Cardiac fibroblast (primary cell): ENCODE results near the gene NBPF1.
"Not testable (repeated sequence)": the region's sequence is repeated elsewhere in the genome, so short reads cannot be mapped to it uniquely, and the experiment has no call there.

Source experiments
- DNase-seq, 2 donors: peaks; one replicate each; pipeline versions ENCODE4 v3.0.0 to v3.0.0-alpha.2; 2010; ENCODE audit warnings: low read depth in 2 of 2
- H3K4me3 ChIP-seq, 2 donors: replicated peaks in 1 of 2; 1 replicate in 1 of 2; 2 replicates in 1 of 2; pipeline ENCODE4 v1.5.1; 2011; ENCODE audit warnings: low read depth in 2 of 2, low read length in 2 of 2, mild to moderate bottlenecking in 2 of 2, moderate library complexity in 1 of 2
- TF ChIP-seq, protein P1 (sequence below): IDR thresholded peaks from one replicate; pipeline ENCODE4 v1.5.1; 2011; ENCODE audit warnings: low read depth, mild to moderate bottlenecking, low read length, inconsistent platforms

Gene NBPF1

DNA sequence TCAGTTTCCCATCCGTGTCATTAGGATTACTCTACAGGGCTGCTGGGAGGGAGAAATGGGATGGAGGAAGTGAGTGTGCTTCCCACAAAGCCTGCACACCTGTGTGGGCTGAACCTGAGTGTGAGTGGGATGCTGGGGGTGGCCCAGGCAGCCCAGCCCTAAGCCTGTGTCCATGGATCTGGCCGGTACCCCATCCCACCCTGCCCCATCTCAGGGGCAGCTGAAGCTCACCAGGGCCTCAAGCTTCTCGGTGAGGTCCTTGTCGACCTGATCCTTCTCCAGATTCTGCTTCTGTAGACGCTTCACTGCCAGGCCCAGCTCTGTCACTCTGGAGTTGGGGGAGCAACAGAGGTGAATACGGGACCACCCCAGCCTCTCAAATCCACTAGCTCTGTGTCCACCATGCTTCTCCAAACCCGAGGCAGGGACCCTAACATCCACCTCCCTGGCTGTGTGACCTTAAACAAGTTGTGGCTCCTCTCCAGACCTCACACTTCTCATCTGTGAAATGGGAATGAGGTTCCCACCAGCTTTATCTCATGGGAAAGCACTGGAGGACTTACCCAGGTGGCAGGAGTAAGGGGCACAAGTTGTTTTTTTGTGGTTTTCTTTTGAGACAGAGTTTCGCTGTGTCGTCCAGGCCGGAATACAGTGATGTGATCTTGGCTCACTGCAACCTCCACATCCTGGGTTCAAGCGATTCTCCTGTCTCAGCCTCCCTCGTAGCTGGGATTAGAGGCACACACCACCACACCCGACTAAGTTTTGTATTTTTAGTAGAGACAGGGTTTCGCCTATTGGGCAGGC, 18.9 kb upstream of the NBPF1 start:
- DNase-seq, H3K4me3 ChIP-seq: not testable (repeated sequence)

GRCh38 chr1:16631248-16632043, 18.1 kb upstream of the NBPF1 start:
- TF ChIP-seq, protein P1, sequence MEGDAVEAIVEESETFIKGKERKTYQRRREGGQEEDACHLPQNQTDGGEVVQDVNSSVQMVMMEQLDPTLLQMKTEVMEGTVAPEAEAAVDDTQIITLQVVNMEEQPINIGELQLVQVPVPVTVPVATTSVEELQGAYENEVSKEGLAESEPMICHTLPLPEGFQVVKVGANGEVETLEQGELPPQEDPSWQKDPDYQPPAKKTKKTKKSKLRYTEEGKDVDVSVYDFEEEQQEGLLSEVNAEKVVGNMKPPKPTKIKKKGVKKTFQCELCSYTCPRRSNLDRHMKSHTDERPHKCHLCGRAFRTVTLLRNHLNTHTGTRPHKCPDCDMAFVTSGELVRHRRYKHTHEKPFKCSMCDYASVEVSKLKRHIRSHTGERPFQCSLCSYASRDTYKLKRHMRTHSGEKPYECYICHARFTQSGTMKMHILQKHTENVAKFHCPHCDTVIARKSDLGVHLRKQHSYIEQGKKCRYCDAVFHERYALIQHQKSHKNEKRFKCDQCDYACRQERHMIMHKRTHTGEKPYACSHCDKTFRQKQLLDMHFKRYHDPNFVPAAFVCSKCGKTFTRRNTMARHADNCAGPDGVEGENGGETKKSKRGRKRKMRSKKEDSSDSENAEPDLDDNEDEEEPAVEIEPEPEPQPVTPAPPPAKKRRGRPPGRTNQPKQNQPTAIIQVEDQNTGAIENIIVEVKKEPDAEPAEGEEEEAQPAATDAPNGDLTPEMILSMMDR = no peak
- H3K4me3 ChIP-seq = no peak overlapping the region
- DNase-seq = no peak

- H3K4me3 ChIP-seq = no peak overlapping the region
- no peak for DNase-seq
- TF ChIP-seq, protein P1 = no peak
Measured at GRCh38 chr1:16630661-16631247, 17.4 kb upstream of the NBPF1 start.

DNA sequence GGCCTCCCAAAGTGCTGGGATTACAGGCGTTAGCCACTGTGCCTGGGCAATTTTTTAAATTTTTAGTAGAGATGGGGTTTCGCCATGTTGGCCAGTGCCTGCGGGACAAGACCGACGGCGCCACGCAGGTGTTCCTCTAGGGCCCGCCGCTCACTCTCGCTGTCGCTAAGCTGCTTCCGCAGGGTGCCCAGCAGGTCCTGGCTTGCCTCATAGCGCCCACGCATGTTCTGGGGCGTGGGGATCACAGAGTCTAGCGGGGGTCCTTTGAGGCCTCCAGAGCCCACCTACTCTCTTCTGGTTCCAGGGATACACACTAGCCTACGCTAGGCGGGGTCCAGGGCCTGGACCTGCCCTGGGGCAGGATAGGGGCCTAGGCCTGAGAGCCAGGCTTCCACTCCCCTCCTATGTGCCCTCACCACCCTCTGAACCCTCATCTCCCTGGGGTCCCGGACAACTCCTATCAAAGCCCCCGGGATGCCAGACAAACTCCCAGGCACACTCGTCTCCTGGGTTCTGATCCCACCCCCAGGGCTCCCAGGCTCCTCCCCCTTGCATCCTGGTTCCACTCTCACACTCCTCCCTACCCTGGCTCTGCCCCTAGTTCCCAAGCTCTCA, 16.7 kb upstream of the NBPF1 start:
- not testable (repeated sequence) for H3K4me3 ChIP-seq, DNase-seq

DNA sequence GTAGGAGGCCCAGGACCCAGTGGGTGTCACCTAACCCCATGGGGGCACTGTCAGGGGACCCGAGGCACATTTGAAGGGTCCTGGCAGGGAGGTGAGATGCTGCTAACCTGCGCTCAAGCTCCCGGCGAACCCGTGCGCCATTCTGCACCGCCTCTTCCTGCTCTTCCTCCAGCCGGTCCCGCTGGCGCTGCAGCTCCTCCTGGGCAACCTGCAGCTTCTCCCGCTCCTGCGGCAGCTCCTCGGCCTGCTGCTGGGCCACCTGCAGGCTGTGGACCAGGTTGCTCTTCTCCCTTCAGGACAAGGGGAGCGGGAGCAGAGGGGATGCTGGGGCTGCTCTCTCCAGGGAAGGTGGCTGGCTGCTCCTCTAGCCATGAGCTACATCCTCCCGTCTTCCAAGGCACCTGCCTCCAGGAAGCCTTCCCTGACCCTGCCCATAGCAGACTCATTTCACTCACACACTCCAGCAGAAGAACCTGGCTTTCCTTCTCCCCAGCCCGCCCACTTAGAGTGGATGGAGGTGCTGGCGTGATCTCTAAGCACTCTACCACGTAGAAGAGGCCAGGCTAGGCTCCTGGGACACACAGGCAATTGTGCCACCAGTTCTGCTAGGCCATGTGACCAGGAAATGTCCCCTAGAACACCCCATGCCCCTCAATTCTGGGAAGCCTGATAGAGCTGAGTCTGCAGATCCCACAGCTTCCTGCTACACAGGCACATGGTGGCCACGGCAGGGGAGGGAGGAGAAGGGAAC, 15.2 kb upstream of the NBPF1 start:
- no peak overlapping the region for H3K4me3 ChIP-seq
- no peak for DNase-seq
- TF ChIP-seq, protein P1 = no peak

DNA sequence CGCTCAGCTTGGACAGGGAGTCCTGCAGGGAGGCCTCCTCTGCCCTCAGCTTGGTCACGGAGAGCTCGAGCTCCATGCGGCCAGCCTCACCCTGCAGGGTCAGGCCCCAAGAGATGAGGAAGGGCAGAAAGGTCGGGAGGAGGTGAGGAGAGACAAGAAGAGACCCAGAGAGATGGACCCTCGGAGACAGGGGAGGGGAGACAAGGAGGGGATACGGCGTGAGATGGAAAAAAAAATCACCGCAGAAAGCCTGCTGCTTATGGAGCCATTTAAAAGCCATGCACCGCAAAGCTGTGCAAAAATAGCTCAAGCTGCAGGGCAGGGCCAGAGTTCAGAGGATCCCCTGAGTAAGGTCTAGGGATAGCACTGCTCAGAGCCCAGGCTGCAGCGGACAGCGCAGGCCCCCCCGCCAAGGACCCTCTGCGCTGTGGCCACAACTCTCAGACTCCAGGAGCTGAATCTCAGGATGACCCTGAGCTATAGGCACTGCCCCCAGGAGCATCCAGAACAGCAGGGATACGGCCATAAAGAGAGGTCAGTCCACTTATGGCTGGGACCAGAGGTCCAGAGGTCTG, 13.1 kb upstream of the NBPF1 start:
- not testable (repeated sequence) for H3K4me3 ChIP-seq

GRCh38 chr1:16625497-16626408, 12.4 kb upstream of the NBPF1 start:
- TF ChIP-seq, protein P1 = peak; percentile 1
- no peak overlapping the region for H3K4me3 ChIP-seq
- no peak for DNase-seq

More for the DNA sequence above, 13.1 kb upstream of the NBPF1 start:
- not testable (repeated sequence) for DNase-seq

DNA sequence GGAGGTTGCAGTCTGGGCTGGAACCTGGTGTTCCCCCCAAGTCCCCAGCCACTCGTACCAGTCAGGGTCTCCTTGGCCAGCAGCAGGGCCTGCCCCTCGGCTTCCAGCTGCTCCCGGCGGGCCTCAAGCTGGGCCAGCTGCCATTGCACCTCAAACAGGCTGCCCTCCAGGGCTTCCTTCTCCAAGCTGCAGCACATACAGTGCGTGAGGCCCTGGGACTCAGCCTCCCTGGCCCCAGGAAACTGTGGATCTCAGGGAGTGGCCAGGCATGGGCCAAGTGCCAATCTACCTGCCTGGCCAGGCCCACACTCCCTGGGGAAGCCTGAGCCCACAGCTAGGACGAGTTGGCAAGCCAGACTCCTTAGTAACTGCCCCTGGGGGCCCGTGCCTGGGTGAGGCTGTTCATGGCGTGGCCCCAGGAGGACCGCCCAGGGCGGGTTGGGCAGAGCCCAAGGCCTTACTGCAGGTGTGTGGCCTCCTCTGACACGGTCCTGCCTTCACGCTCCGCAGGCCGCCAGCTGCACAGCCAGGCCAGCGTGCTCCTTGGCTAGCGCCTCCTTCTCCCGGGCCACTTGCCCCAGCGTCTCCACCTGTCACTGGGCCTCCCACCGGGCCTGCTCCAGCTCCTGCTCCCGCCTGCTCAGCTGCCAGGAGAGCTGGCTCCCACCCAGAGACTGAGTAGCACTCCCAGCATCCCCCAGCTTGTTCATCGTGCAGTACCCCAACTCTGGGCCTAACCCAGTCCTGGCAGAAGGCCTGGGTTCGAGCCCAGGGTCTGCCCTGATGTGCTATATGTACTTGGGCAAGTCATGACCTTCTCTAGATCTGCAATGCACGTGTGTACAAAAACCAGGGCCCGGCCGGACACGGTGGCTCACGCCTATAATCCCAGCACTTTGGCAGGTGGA, 10.7 kb upstream of the NBPF1 start:
- DNase-seq, H3K4me3 ChIP-seq: not testable (repeated sequence)

DNA sequence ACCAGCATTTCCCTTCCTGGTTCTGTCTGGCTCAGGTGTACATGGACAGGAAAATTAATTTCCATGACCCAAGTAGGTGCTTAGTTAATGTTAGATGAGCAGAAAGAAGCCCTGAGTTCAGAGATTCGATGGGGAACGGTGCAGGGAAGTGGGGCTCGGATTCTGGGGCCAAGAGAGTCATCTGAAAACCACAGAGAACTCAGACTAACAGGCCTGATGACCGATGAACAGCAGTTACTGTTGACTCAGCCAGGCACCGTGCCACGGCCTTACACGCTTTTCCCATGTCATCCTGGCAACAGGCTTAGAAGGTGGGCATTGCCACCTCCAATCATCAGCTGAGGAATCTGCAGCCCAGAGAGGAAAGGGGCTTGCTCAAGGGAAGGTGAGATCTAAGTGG, 10.0 kb upstream of the NBPF1 start:
- not testable (repeated sequence) for H3K4me3 ChIP-seq
- DNase-seq = peak; percentile 51 to 91
